Tibial artery (tissue), 4 donors: Measurements from ENCODE around the gene MYCN.

ENCODE experiments used
- DNase-seq, 2 donors: peaks; one replicate each; pipeline ENCODE4 v3.0.0-alpha.2; 2019
- H3K27ac ChIP-seq, 2 donors: fragments of 200-600 bp; sonication (generic) in 1 of 2; 1 replicate in 1 of 2; 2 replicates in 1 of 2; pipeline ENCODE4 v1.5.1; 2018 to 2019; ENCODE audit warnings: mild to moderate bottlenecking in 1 of 2
- H3K27me3 ChIP-seq, 2 donors: fragments of 200-600 bp; sonication (generic) in 1 of 2; one replicate each; pipeline versions ENCODE4 v1.5.1 to v1.6.0; 2016 to 2019
- H3K36me3 ChIP-seq, 3 donors: fragments of 200-600 bp; sonication (generic) in 2 of 3; one replicate each; pipeline ENCODE4 v1.5.1; 2016 to 2019; ENCODE audit warnings: mild to moderate bottlenecking in 2 of 3
- H3K4me1 ChIP-seq, 4 donors: fragments of 200-600 bp; sonication (generic) in 2 of 4; 1 replicate in 3 of 4; 2 replicates in 1 of 4; pipeline ENCODE4 v1.5.1; 2016 to 2019
- H3K4me3 ChIP-seq, 2 donors: fragments of 200-600 bp; sonication (generic) in 1 of 2; 1 replicate in 1 of 2; 2 replicates in 1 of 2; pipeline ENCODE4 v1.5.1; 2018 to 2019; ENCODE audit warnings: mild to moderate bottlenecking in 2 of 2
- H3K9me3 ChIP-seq, 3 donors: fragments of 200-600 bp; sonication (generic) in 1 of 3; one replicate each; pipeline ENCODE4 v1.5.1; 2016 to 2019
- intact Hi-C: fragments of 100-400 bp; cut with DNase I; formaldehyde crosslinking; loops from one replicate; pipeline ENCODE4 v1.15.0; 2023; ENCODE audit warnings: low total_unique reads
- TF ChIP-seq, protein P1 (sequence below), 2 experiments: fragments of 200-600 bp in 1 of 2; fragments of 450-650 bp in 1 of 2; IDR thresholded peaks; one replicate each; pipeline ENCODE4 v1.5.1; 2017 to 2019; ENCODE audit warnings: antibody characterized with exemption in 2 of 2, mild to moderate bottlenecking in 1 of 2, moderate library complexity in 1 of 2

MYCN gene

DNA sequence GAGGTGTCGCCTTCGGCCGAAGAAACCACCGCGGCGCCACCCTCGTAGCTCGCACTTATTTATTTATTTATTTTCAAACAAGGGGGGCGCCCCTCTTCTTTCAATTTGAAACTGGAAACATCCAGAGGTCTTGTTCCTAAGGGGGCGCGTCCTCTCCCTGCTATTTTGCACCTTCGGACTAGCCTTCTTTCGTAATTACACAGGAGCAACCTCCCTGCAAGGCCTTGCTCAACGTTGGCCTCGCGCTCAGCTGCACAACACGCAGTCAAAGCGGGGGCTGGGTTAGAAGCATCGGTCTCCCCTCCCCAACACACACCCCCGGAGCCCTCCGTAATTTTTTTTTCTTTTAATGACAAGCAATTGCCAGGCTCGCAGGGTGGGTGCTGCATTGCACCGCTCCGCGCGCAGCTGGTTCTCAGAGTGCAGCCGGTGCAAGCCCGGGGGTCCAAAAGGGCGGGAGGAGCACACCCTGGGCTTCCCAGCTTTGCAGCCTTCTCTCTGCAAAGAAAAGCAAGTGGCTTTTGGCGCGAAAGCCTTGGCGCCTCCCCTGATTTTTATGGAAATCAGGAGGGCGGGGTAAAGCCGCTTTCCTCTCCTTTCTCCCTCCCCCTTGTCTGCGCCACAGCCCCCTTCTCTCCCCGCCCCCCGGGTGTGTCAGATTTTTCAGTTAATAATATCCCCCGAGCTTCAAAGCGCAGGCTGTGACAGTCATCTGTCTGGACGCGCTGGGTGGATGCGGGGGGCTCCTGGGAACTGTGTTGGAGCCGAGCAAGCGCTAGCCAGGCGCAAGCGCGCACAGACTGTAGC, at the start of gene MYCN:
Gene MYCN (plus strand): TSS at position 697 of the 807 bp plus-strand sequence. CDS start 1,515 bp downstream, outside the sequence.
- TF ChIP-seq, protein P1, sequence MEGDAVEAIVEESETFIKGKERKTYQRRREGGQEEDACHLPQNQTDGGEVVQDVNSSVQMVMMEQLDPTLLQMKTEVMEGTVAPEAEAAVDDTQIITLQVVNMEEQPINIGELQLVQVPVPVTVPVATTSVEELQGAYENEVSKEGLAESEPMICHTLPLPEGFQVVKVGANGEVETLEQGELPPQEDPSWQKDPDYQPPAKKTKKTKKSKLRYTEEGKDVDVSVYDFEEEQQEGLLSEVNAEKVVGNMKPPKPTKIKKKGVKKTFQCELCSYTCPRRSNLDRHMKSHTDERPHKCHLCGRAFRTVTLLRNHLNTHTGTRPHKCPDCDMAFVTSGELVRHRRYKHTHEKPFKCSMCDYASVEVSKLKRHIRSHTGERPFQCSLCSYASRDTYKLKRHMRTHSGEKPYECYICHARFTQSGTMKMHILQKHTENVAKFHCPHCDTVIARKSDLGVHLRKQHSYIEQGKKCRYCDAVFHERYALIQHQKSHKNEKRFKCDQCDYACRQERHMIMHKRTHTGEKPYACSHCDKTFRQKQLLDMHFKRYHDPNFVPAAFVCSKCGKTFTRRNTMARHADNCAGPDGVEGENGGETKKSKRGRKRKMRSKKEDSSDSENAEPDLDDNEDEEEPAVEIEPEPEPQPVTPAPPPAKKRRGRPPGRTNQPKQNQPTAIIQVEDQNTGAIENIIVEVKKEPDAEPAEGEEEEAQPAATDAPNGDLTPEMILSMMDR (IDR thresholded peaks at IDR 0.05), result peak in 1 of 2 experiments; percentile 51
- Histone ChIP-seq H3K9me3 (no peaks in the 10 kb centered on the region), H3K36me3 (no peaks in the 10 kb centered on the region), H3K27me3 (peaks cover 0 to 65% of the 10 kb centered on the region in 2 donors), H3K27ac (no peak within 1 kb of the TSS), H3K4me3 (peak within 1 kb of the TSS; percentile 34 to 52), H3K4me1 (peaks cover 0 to 36% (median 31%) of the 10 kb centered on the region in 4 donors)
- intact Hi-C loops, result loop anchor here (2.0 to 10.0 kb wide), 2 partner anchors 37 to 295 kb away; no protein-coding TSS in a partner anchor
- DNase-seq, result peak in 1 of 2 donors; percentile 27

DNA sequence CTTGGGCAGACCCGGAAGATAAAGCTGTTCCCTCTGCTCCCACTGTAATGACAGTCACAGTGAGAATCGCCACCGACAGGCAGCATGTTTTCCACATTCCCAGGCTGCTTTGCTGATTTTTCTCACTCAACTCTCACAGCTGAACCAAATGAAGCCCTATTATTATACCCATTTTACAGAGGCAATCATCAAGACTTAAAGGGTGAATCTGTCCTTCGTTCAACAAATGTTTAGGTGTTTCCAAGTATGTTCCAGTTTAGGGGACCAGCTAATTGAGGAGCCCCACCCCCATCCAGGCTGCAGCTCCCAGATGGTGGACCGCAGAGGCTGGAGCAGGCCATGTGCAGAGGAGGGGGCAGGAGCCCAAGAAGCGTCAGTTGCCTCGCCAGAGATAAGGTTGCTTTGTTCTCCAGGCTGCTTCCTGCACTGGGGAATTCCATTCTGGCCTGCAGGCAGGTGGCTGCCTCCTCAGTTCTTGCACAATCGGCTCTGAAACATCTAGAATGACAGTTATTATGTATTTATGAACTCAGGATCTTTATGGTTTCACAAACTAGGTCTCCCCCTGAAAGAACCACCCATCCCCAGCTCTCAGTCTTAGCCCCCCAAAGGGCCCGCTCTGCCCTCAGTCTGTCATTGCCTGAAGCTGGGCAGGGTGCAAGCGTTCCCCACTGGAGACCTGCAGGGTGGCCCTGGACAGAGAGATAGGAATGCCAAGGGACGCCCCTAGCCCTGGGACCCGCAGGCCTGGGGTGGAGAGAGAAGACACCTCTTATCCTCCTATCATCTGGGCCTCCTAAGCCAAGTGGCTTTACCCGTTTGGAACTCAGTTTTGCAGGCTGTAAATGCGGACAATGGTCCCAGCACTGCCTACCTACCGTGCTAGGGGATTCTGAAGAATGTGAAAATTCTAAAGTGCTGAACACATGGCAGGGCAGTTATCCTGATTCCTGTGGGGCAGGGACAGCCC, 49.1 kb upstream of the MYCN start:
- no peaks in the 10 kb centered on the region for H3K36me3 ChIP-seq
- intact Hi-C loops, result no loop called here
- no peaks in the 10 kb centered on the region for H3K4me1 ChIP-seq
- H3K27ac ChIP-seq, result no peak overlapping the region
- no peak for DNase-seq
- H3K9me3 ChIP-seq, result no peaks in the 10 kb centered on the region
- H3K27me3 ChIP-seq, result peaks cover 0 to 6% of the 10 kb centered on the region in 2 donors
- TF ChIP-seq, protein P1 (IDR thresholded peaks at IDR 0.05), result no peak
- H3K4me3 ChIP-seq, result no peak overlapping the region

DNA sequence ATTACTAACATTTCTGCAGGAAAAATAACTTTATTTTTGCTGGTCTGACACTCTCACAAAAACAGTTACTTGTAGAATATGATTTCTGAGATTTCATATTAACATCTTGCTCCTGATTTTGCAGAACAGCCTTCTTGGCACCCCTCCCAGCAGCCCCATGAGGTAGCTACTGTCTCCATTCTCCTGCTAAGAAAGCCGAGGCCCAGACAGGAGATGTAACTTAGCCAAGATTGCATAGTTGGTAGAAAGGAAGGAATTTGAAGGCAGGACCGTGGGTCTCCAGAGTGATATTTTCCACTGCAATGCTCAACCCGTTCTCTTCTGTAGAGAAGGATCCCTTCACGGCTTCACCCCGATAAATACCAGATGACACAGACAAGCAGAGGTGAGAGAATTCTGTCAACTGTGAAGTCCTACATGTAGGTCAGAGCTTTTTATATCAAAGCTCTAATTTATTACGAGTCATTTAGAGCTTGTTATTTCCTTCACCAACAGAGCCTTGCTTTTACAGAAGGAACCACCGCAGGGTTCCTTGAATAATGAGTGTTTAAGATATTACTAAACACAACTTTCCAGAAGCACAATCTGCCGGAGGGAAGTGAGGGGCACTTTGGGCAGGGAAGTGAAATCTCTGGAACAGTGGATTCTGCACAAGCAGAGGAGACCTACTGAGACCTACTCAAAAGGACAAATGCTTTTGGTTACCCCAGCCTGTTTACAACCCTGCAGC, 48.0 kb upstream of the MYCN start:
- DNase-seq, result no peak
- Histone ChIP-seq H3K27me3 (peaks cover 0 to 6% of the 10 kb centered on the region in 2 donors), H3K4me1 (no peaks in the 10 kb centered on the region), H3K27ac (no peak overlapping the region), H3K36me3 (no peaks in the 10 kb centered on the region), H3K4me3 (no peak overlapping the region), H3K9me3 (peaks cover 0 to 6% (median 0%) of the 10 kb centered on the region in 3 donors)
- TF ChIP-seq, protein P1 (IDR thresholded peaks at IDR 0.05), result no peak
- intact Hi-C loops, result no loop called here

DNA sequence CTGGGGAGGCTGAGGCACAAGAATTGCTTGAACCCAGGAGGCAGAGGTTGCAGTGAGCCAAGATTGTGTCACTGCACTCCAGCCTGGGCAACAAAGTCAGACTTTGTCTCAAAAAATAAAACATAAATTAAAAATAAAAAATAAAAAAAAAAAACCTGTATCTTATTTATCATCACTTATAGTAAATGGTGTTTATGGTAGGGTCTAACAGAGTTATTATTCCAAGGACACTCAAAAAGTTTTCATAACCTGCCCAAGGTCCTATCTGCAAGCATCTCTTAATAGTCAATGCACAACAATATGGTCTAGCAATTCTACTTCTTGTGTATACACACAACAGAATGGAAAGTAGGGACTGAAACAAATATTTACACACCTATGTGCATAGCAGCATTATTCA, 47.3 kb upstream of the MYCN start:
- Histone ChIP-seq H3K9me3 (peaks cover 0 to 8% (median 0%) of the 10 kb centered on the region in 3 donors), H3K27me3 (peaks cover 0 to 6% of the 10 kb centered on the region in 2 donors), H3K36me3 (no peaks in the 10 kb centered on the region), H3K4me1 (no peaks in the 10 kb centered on the region), H3K4me3 (no peak overlapping the region), H3K27ac (no peak overlapping the region)
- intact Hi-C loops, result no loop called here
- TF ChIP-seq, protein P1 (IDR thresholded peaks at IDR 0.05), result no peak
- no peak for DNase-seq
